HepG2 (cell line): ENCODE measurements around the gene MLX. TPM values are rescaled to one million over a fixed set of nuclear protein-coding genes. Genes with fewer than 3 reads are reported as not detected.

Source experiments
- ELF1 ChIP-seq: sonication (generic); formaldehyde crosslinking; IDR thresholded peaks from 2 replicates; pipeline ENCODE4 v1.4.0; 2020; ENCODE audit warnings: missing genetic modification reagents
- FOXC1 ChIP-seq: sonication (generic); formaldehyde crosslinking; IDR thresholded peaks from 2 replicates; pipeline ENCODE4 v1.8.0; 2022; ENCODE audit warnings: mild to moderate bottlenecking, missing genetic modification reagents, borderline replicate concordance
- GABPA ChIP-seq, 2 experiments: IDR thresholded peaks; 2 replicates each; pipeline ENCODE4 v1.6.1; 2011 to 2016; ENCODE audit warnings: low read depth in 2 of 2, low read length in 1 of 2, missing biosample characterization in 1 of 2, missing genetic modification characterization in 1 of 2
- HMGXB3 ChIP-seq: sonication (generic); formaldehyde crosslinking; IDR thresholded peaks from 2 replicates; pipeline ENCODE4 v1.4.0; 2020; ENCODE audit warnings: missing genetic modification reagents, borderline replicate concordance
- JUN ChIP-seq: sonication (generic); formaldehyde crosslinking; IDR thresholded peaks from 2 replicates; pipeline ENCODE4 v1.4.0; 2020; ENCODE audit warnings: mild to moderate bottlenecking, missing genetic modification reagents
- MLLT10 ChIP-seq: sonication (generic); formaldehyde crosslinking; IDR thresholded peaks from 2 replicates; pipeline ENCODE4 v1.4.0; 2020; ENCODE audit warnings: missing genetic modification reagents
- PHF5A ChIP-seq: IDR thresholded peaks from one replicate; pipeline ENCODE4 v1.6.1; 2018; ENCODE audit warnings: low read depth, missing genetic modification reagents; ENCODE audit not compliant: unreplicated experiment
- PRPF4 ChIP-seq: fragments of 200-400 bp; formaldehyde crosslinking; IDR thresholded peaks from 2 replicates; pipeline ENCODE4 v1.6.1; 2016; ENCODE audit warnings: low read length, low read depth; ENCODE audit not compliant: poor library complexity, severe bottlenecking
- TBX3 ChIP-seq: fragments of 450-650 bp; IDR thresholded peaks from 2 replicates; pipeline ENCODE4 v1.6.1; 2017; ENCODE audit warnings: antibody characterized with exemption, mild to moderate bottlenecking, inconsistent platforms, borderline replicate concordance
- THAP8 ChIP-seq: sonication (generic); formaldehyde crosslinking; IDR thresholded peaks from 2 replicates; pipeline ENCODE4 v1.5.1; 2020; ENCODE audit warnings: missing genetic modification reagents, mild to moderate bottlenecking, borderline replicate concordance
- ZBTB2 ChIP-seq: sonication (generic); formaldehyde crosslinking; IDR thresholded peaks from 2 replicates; pipeline ENCODE4 v1.8.0; 2022; ENCODE audit warnings: low read depth, missing genetic modification reagents
- ZC3H13 ChIP-seq: sonication (generic); formaldehyde crosslinking; IDR thresholded peaks from 2 replicates; pipeline ENCODE4 v1.8.1; 2023; ENCODE audit warnings: mild to moderate bottlenecking, missing genetic modification reagents, moderate library complexity
- ZEB1 ChIP-seq: IDR thresholded peaks from 2 replicates; pipeline ENCODE4 v1.6.1; 2012; ENCODE audit warnings: mild to moderate bottlenecking, low read depth, inconsistent platforms; ENCODE audit not compliant: insufficient replicate concordance
- ZKSCAN8 ChIP-seq: IDR thresholded peaks from 2 replicates; pipeline ENCODE4 v1.6.1; 2016; ENCODE audit warnings: borderline replicate concordance, missing genetic modification reagents, missing compliant biosample characterization
- ZNF24 ChIP-seq: fragments of 450-650 bp; IDR thresholded peaks from 2 replicates; pipeline ENCODE4 v1.6.1; 2017; ENCODE audit warnings: antibody characterized with exemption, mild to moderate bottlenecking
- ZNF691 ChIP-seq: sonication (generic); formaldehyde crosslinking; IDR thresholded peaks from 2 replicates; pipeline ENCODE4 v1.4.0; 2020; ENCODE audit warnings: missing genetic modification reagents, low read depth, mild to moderate bottlenecking, borderline replicate concordance
- ZZZ3 ChIP-seq: sonication (generic); formaldehyde crosslinking; IDR thresholded peaks from 2 replicates; pipeline ENCODE4 v1.4.0; 2020; ENCODE audit warnings: missing genetic modification reagents, mild to moderate bottlenecking, borderline replicate concordance
- polyA plus RNA-seq, 8 experiments: library from polyadenylated mRNA; depleted of rRNA in 3 of 8; stranded (reverse) in 7 of 8; unstranded in 1 of 8; fragments of >200 nt; fragmentation: Illumina TruSeq in 4 of 8; extraction: Trizol in 4 of 8; gene quantifications; 2 replicates each; pipeline versions ENCODE4 v1.2.1 to v1.2.3, GENCODE V29; 2011 to 2016; ENCODE audit warnings: low read depth in 4 of 8, missing spikeins in 1 of 8, mixed read lengths in 1 of 8; ENCODE audit not compliant: insufficient read depth in 1 of 8
- total RNA-seq, 5 experiments: library from RNA; depleted of rRNA; stranded (reverse); fragments of >200 nt; fragmentation: Illumina TruSeq; extraction: Trizol; gene quantifications; 2 replicates each; pipeline ENCODE4 v1.2.3, GENCODE V29; 2016; ENCODE audit warnings: low read depth in 1 of 5

Gene MLX
- total and polyA plus RNA-seq, 2 of the 13 experiments (the other 11 are each of a cell fraction or from before 2014, with no cell fraction given) = 38.9 to 74.4 TPM

- TF ChIP-seq HMGXB3 (CRISPR knock-in tag) = peak; percentile 58; the same call in 1 of the 2 replicates
- TF ChIP-seq ZEB1 = no peak
- TF ChIP-seq ZC3H13 (CRISPR knock-in tag) = no peak; the same call in 1 of the 2 replicates
- TF ChIP-seq THAP8 (CRISPR knock-in tag) = no peak
- TF ChIP-seq ZKSCAN8 (CRISPR knock-in tag) = 0 out of 2 replicates have a peak, but pooled peaks have one; percentile 71
- no peak for TF ChIP-seq MLLT10 (CRISPR knock-in tag)
- TF ChIP-seq ZNF691 (CRISPR knock-in tag) = no peak
- TF ChIP-seq ZNF24 = no peak
- TF ChIP-seq FOXC1 = no peak
- TF ChIP-seq ELF1 = peak; percentile 80
- no peak for TF ChIP-seq PRPF4
- peak; percentile 81 for TF ChIP-seq ZBTB2
- TF ChIP-seq JUN (CRISPR knock-in tag) = no peak
- TF ChIP-seq GABPA (IDR thresholded peaks at IDR 0.05; ENCODE audit: low read depth, low read length) = peak; percentile 23; the same call in 1 of the 2 replicates
- peak; percentile 82 for TF ChIP-seq GABPA (CRISPR knock-in tag; IDR thresholded peaks at IDR 0.05; ENCODE audit: low read depth)
- peak; percentile 72 for TF ChIP-seq ZZZ3
- TF ChIP-seq PHF5A (CRISPR knock-in tag) = peak; percentile 50
- TF ChIP-seq TBX3 = no peak
Measured at GRCh38 chr17:42536372-42537155, 30.3 kb upstream of the MLX start (continued).
